Left renal cortex interstitium (tissue), 4 donors: ENCODE results near the gene RAF1. TPM values are rescaled to one million over a fixed set of nuclear protein-coding genes. Genes with fewer than 3 reads are reported as not detected.
"Not testable (repeated sequence)": the region's sequence is repeated elsewhere in the genome, so short reads cannot be mapped to it uniquely, and the experiment has no call there.

Experiments used
- DNase-seq, 4 donors: peaks; one replicate each; pipeline ENCODE4 v3.0.0-alpha.2; 2013; ENCODE audit warnings: low read depth in 4 of 4, low spot score in 2 of 4, missing footprints in 1 of 4
- polyA plus RNA-seq, 4 donors: library from polyadenylated mRNA; unstranded; fragments of 120-200 nt; gene quantifications; one replicate each; pipeline ENCODE4 v1.2.1, GENCODE V29; 2013; ENCODE audit not compliant: insufficient read length in 4 of 4

RAF1 gene
- polyA plus RNA-seq, 4 donors: 97.7 to 141 (median 123) TPM

GRCh38 chr3:12568747-12569146 is 95.2 kb downstream of the RAF1 start:
- no peak for DNase-seq

GRCh38 chr3:12566976-12567375 is 96.9 kb downstream of the RAF1 start:
- DNase-seq: no peak

GRCh38 chr3:12562451-12562850 is 101.5 kb downstream of the RAF1 start:
- DNase-seq: no peak

GRCh38 chr3:12561397-12561796 is 102.5 kb downstream of the RAF1 start:
- DNase-seq: no peak

GRCh38 chr3:12560505-12561190 is 103.3 kb downstream of the RAF1 start:
- DNase-seq: no peak

GRCh38 chr3:12559520-12559919 is 104.4 kb downstream of the RAF1 start:
- DNase-seq: no peak

GRCh38 chr3:12558706-12559105 is 105.2 kb downstream of the RAF1 start:
- DNase-seq: no peak

GRCh38 chr3:12557473-12558100 is 106.3 kb downstream of the RAF1 start:
- DNase-seq: peak in 1 of 4 donors; percentile 60

- peak; percentile 76 to 87 (median 80) for DNase-seq
Measured at GRCh38 chr3:12556690-12557472, 107.0 kb downstream of the RAF1 start, which contains the start of gene MKRN2. Gene MKRN2 (plus strand): TSS chr3:12557087. CDS start chr3:12557151, 64 bp downstream.

GRCh38 chr3:12556314-12556689 is 107.6 kb downstream of the RAF1 start:
- no peak for DNase-seq

GRCh38 chr3:12553921-12554391 is 110.0 kb downstream of the RAF1 start:
- peak in 1 of 4 donors; percentile 35 for DNase-seq

GRCh38 chr3:12549971-12550760 is 113.8 kb downstream of the RAF1 start:
- DNase-seq: no peak

GRCh38 chr3:12545473-12545791 is 118.5 kb downstream of the RAF1 start, which contains the start of gene MKRN2OS:
Gene MKRN2OS (minus strand): TSS chr3:12545499. CDS start chr3:12545464, 35 bp downstream.
- DNase-seq: peak in 1 of 4 donors; percentile 59

- no peak for DNase-seq
Measured at GRCh38 chr3:12544652-12545472, 119.1 kb downstream of the RAF1 start.

- DNase-seq: not testable (repeated sequence)
Measured at GRCh38 chr3:12543497-12543896, 120.4 kb downstream of the RAF1 start.

GRCh38 chr3:12541625-12542024 is 122.3 kb downstream of the RAF1 start:
- no peak for DNase-seq

GRCh38 chr3:12536423-12536822 is 127.5 kb downstream of the RAF1 start:
- DNase-seq: no peak
